Anterior cingulate cortex (tissue), 58 donors: Measurements from ENCODE around the gene GSTK1.
"Not testable (repeated sequence)": the region's sequence is repeated elsewhere in the genome, so short reads cannot be mapped to it uniquely, and the experiment has no call there.

Experiments used
- DNase-seq, 58 donors: peaks; one replicate each; lab custom pipeline; 2025; lab: John Stamatoyannopoulos, UW

Gene GSTK1

DNA sequence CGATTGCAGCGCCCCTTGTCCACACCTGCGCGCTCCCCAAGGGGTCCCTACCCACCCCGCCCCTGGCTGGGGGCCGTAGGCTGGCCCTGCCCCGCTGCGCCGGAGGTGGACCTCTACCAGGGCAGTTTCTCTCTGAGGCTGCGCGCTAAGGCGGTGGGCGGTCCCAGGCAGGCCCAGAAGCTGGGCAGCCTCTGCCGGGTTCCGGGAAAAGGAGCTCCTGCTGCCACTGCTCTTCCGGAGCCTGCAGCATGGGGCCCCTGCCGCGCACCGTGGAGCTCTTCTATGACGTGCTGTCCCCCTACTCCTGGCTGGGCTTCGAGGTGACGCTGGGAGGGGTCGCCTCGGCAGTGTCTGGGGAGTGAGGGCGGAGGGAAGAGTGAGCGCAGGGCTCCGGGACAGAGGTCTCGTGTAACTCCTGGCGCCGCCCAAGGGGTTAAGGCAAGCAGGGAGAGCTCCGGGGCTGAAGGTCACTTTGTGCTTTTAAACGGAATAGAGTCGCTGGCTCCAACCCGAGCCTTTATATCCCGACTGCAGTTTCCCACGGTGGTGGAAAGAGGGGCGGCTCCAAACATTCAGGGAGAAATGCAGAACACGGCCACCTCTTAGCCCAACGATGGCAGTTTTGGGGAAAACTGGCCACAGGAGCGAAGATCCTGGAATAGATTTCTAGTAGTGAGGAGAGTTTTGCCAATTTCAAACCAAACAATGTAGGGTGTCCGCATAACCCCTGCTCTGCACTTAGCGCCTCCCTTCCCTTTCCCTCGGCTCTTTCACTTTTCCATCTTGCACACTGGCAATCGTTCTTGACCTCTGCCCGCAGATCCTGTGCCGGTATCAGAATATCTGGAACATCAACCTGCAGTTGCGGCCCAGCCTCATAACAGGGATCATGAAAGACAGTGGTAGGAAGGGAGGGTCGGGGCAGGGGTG lies at the start of gene GSTK1:
Gene GSTK1, plus strand, starts transcription at position 176 of the 930 bp plus-strand sequence. Its CDS starts 73 bp downstream, at position 249.
- DNase-seq = peak; percentile 19 to 92 (median 77)

GRCh38 chr7:143213478-143213877 lies 49.8 kb upstream of the GSTK1 start:
- not testable (repeated sequence) for DNase-seq

DNA sequence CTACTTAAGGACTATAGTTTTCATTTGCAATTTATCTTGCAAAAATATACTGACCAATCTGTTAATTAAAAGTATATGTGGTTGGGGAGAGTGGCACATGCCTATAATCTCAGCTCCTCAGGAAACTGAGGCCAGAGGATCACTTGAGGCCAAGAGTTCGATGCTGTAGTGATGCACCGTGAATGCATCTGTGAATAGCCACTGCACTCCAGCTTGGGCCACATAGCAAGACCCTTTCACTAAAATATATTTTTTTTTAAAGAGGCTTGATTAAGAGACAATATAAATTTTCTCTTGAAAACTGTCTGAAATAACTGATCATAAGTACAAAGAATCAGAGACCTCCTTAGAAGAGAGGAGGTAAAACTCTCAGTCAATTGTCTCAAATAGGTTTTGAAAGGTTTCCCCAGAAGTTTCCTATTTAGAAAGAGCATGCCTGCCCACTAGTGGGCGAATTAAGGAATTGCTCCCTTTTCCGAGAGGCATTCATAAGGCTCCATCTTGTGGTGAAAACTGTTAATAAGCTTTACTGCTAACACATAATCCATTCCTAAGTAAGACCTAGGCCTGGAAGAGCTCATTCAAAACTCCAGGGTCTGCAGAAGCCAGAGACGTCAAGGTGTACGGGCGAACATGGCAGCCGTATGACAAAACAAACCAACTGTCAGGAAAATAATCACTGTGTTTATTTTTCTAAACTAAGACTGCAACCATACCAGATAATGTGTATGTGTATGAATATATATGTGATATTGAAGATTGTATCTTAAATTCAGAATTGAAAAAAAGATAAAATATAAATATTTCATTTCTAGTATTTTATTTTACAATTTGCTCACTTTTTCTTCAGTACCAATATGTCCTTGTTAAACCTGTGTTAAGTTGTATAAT lies 48.2 kb upstream of the GSTK1 start:
- peak in 37 of 58 donors; percentile 12 to 84 (median 34) for DNase-seq

DNA sequence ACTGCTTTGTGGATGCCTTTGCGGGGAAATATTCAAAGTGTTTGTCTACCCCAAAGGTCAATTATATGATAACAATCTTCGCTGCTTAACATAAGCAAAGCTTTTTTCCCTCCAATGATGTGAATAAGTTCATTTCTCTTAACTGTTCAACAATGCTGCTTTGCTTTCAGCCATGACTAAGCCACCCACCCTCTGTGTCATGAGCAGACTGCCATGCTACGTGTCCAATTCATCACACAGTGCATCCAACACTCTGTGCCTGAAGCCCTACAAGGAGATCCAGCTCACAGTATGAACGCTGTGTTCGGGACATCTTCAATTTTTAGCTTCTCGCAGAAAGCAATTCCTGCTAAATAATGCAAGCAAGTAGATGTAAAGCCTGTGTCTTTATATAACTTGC lies 47.1 kb upstream of the GSTK1 start:
- peak in 23 of 58 donors; percentile 11 to 72 (median 29) for DNase-seq

DNA sequence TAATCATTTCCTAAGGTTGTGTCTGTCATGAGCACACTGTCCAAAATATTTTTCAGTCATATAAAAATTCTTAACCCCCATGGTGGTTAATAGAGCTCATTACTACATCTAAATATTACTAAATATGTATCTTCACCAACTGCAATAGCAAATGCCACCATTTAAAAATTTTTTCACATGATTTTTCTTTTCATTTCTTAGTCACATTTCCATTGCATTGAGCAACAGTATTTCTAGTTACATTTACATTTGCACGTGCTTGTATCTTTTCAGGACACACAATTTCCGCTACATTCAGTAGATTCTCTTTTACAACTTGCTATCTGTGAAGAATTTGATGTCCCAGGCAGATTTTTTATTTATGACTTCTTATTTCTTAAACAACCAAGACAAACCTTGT lies 46.6 kb upstream of the GSTK1 start:
- DNase-seq = no peak

DNA sequence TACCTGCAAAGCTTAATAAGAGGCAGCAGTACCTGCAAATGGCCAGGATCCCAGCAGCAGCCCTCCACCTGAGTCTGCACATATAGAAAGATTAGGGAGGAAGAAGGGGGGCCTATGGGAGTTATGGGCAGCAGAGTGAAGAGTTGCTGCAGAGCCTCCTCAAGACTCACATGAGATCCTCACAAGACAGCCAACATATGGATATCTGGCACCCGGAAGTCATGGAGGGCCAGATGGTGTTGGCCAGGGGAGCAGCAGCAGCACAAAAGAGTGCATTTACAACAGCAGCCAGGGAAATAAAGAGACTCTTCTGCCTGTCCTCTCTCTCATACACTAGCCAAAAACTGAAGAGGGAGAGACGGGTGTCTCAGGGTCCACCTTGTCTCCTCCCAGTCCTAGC lies 45.4 kb upstream of the GSTK1 start:
- DNase-seq = no peak

- DNase-seq = no peak
Measured at GRCh38 chr7:143221286-143221685, 42.0 kb upstream of the GSTK1 start.

GRCh38 chr7:143221737-143222136 lies 41.5 kb upstream of the GSTK1 start, which contains the start of gene TAS2R40:
TAS2R40 (plus strand) TSS chr7:143222037; CDS start chr7:143222079, 42 bp downstream.
- DNase-seq = no peak

DNA sequence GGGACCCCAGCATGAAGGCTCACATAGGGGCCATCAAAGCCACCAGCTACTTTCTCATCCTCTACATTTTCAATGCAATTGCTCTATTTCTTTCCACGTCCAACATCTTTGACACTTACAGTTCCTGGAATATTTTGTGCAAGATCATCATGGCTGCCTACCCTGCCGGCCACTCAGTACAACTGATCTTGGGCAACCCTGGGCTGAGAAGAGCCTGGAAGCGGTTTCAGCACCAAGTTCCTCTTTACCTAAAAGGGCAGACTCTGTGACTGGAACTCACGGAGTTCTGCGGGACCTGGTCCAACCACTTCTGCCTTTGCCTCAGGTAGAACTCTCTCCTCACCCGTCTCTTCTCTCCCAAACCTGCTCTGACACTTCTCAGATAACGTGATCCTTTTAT lies 40.5 kb upstream of the GSTK1 start:
- peak in 1 of 58 donors; percentile 31 for DNase-seq

- no peak for DNase-seq
Measured at GRCh38 chr7:143223784-143224183, 39.5 kb upstream of the GSTK1 start.

DNA sequence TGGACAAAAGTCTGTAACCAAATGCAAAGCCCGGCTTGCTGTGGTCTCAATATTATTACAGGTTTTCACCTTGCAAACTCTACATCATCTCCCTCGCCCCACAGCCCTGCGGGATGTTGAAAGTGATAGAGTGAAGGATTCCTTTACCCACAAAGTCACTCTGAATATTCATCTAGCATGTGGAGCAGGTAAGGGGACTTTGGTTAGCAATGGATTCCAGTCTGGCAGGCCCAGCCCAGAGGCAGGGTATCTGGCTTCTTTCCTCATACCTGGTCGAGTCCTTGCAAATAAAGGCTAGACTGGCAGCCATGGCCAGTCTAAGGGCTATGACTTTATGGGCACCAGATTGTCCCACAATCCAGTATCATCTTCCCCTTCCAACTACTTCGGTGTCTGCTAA lies 38.2 kb upstream of the GSTK1 start:
- DNase-seq = no peak

DNA sequence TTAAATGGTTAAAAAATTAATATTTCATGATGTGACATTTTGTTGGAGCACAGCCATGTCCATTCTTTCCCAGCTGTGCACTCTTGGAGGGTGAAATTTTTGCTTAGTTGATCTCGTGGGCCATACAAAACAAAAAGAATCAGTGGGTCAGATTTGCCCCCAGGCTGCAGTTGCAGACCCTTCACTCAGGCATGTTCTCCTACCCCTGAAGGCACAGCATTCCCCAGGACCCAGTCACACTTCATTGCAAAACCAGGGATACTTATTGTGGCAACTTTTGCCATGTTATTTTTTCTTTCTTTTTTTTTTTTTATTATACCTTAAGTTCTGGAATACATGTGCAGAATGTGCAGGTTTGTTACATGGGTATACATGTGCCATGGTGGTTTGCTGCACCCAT lies 35.4 kb upstream of the GSTK1 start:
- no peak for DNase-seq

DNA sequence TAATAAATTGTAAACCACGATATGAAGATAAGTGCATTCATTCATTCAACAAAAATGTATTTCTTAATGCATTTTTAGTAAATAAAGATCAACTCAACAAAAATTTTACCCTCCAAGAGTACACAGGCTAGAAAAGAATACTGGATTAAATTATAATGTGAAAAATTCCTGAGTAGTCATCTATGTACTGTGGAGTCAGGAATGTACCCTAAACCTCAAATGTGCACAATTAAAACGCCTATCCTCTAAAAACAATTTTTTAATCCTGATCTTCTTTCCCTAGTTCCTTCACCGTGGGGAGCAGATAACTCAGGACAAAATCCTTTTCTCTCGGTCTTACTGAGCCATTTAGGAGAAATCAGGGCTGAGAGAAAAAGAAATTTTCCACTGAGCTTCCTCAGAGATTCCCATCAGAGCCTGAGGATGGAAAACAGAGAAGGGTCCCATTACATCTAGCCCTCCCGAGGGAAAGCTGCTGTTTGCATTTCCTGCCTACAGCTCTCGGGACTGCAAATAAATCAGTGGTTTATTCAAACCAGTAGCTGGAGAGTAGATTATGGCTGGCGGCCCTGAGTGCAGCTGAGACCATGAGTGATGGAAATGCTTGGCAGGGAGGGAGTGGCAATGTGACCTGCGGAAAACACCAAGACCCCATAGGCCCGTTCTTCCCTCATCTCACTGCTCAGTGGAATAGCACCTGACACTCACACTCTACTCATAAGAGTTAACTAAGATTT lies 34.0 kb upstream of the GSTK1 start:
- DNase-seq = peak in 3 of 58 donors; percentile 21 to 26 (median 21)

GRCh38 chr7:143230602-143231457 lies 32.4 kb upstream of the GSTK1 start:
- no peak for DNase-seq

- no peak for DNase-seq
Measured at GRCh38 chr7:143233816-143234532, 29.3 kb upstream of the GSTK1 start.

DNA sequence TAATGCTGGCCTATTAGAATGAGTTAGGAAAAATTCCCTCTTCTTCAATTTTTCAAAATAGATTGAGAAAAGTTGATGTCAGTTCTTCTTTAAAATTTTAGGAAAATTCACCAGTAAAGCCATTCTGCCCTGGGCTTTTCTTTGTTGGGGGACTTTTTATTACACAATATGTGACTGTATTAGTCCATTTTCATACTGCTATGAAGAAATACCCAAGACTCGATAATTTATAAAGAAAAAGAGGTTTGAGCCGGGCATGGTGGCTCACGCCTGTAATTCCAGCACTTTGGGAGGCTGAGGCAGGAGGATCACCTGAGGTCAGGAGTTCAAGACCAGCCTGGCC lies 28.7 kb upstream of the GSTK1 start:
- DNase-seq = no peak

- no peak for DNase-seq
Measured at GRCh38 chr7:143235561-143235960, 27.7 kb upstream of the GSTK1 start.

- no peak for DNase-seq
Measured at GRCh38 chr7:143236408-143236990, 26.7 kb upstream of the GSTK1 start.
